ENCODE data around the gene TBC1D9B. TPM values are rescaled to one million over a fixed set of nuclear protein-coding genes. Genes with fewer than 3 reads are reported as not detected.

Gene TBC1D9B
- total and polyA plus RNA-seq, 9 of the 15 experiments (the other 6 are each of a cell fraction or from before 2014, with no cell fraction given) = 2.9 to 59.1 (median 33.5) TPM

DNA sequence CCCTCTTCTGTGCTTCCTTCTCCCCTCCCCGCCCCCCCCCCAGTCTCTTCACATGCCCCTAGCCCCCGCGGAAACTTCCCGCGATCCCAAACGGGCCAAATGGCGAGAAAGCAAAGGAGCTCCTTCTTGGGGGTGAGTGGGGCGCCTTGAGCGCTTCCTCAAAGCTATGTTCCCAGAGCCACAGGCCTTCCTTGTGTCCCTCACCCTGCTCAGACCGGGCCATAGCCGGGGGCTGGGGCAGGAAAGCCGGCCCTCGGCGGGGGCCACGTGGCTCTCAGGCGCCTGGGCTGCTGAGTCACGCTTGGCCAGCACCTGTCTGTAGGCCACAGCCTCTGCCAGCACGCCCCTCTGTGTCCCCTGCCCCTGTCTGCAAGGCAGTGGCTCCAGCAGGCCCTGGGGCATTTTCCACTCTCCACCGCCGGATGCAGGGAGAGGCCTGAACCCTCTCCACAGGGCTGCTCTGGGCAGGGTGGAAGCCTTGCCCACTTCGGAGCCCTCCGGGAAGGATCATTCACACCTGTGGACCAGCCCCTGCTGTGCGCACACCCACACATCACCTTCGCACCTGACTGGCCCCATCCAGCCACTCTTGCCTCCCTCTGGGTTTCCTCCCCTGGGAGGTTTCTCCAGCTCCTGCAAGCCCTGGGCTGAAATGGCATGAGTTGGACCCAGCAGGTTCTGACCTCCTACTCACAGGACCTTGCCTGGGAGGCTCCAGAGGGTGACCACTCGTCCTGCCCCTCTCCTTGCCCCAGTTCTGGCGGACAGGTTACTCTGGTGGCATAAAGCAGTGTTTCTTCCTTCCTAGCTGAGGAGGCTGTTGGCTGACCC, 88.2 kb downstream of the TBC1D9B start (continued):
- TF ChIP-seq, protein P1, sequence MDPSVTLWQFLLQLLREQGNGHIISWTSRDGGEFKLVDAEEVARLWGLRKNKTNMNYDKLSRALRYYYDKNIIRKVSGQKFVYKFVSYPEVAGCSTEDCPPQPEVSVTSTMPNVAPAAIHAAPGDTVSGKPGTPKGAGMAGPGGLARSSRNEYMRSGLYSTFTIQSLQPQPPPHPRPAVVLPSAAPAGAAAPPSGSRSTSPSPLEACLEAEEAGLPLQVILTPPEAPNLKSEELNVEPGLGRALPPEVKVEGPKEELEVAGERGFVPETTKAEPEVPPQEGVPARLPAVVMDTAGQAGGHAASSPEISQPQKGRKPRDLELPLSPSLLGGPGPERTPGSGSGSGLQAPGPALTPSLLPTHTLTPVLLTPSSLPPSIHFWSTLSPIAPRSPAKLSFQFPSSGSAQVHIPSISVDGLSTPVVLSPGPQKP (CRISPR knock-in tag; IDR thresholded peaks at IDR 0.05) = no peak
- no peak; the same call in 1 of the 2 replicates for TF ChIP-seq MED1 (CRISPR knock-in tag; IDR thresholded peaks at IDR 0.05; ENCODE audit: borderline replicate concordance)
- no peak for TF ChIP-seq XRCC4 (IDR thresholded peaks at IDR 0.05; ENCODE audit: extremely low read depth, insufficient read depth, insufficient read length)
- peak; percentile 55 for TF ChIP-seq ZEB2 (IDR thresholded peaks at IDR 0.05)
- TF ChIP-seq, protein P2, sequence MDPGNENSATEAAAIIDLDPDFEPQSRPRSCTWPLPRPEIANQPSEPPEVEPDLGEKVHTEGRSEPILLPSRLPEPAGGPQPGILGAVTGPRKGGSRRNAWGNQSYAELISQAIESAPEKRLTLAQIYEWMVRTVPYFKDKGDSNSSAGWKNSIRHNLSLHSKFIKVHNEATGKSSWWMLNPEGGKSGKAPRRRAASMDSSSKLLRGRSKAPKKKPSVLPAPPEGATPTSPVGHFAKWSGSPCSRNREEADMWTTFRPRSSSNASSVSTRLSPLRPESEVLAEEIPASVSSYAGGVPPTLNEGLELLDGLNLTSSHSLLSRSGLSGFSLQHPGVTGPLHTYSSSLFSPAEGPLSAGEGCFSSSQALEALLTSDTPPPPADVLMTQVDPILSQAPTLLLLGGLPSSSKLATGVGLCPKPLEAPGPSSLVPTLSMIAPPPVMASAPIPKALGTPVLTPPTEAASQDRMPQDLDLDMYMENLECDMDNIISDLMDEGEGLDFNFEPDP (CRISPR knock-in tag; IDR thresholded peaks at IDR 0.05) = 0 out of 2 replicates have a peak, but pooled peaks have one; percentile 76
- TF ChIP-seq, protein P3, sequence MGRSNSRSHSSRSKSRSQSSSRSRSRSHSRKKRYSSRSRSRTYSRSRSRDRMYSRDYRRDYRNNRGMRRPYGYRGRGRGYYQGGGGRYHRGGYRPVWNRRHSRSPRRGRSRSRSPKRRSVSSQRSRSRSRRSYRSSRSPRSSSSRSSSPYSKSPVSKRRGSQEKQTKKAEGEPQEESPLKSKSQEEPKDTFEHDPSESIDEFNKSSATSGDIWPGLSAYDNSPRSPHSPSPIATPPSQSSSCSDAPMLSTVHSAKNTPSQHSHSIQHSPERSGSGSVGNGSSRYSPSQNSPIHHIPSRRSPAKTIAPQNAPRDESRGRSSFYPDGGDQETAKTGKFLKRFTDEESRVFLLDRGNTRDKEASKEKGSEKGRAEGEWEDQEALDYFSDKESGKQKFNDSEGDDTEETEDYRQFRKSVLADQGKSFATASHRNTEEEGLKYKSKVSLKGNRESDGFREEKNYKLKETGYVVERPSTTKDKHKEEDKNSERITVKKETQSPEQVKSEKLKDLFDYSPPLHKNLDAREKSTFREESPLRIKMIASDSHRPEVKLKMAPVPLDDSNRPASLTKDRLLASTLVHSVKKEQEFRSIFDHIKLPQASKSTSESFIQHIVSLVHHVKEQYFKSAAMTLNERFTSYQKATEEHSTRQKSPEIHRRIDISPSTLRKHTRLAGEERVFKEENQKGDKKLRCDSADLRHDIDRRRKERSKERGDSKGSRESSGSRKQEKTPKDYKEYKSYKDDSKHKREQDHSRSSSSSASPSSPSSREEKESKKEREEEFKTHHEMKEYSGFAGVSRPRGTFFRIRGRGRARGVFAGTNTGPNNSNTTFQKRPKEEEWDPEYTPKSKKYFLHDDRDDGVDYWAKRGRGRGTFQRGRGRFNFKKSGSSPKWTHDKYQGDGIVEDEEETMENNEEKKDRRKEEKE (IDR thresholded peaks at IDR 0.05; ENCODE audit: borderline replicate concordance in 1 of 2, control insufficient read depth in 1 of 2, low read depth in 2 of 2, low read length in 1 of 2) = no peak
- 0 out of 2 replicates have a peak, but pooled peaks have one; percentile 36 for TF ChIP-seq PATZ1 (CRISPR knock-in tag; IDR thresholded peaks at IDR 0.05; ENCODE audit: borderline replicate concordance)
- no peak for TF ChIP-seq RFX7 (CRISPR knock-in tag; IDR thresholded peaks at IDR 0.05)
- no peak for TF ChIP-seq BRF1 (IDR thresholded peaks at IDR 0.05; ENCODE audit: borderline replicate concordance, extremely low read depth, insufficient read length)
- TF ChIP-seq ZNF79 (CRISPR knock-in tag; IDR thresholded peaks at IDR 0.05; ENCODE audit: low read depth) = peak; percentile 82
- peak; percentile 78; the same call in 1 of the 2 replicates for TF ChIP-seq ZNF197 (CRISPR knock-in tag; IDR thresholded peaks at IDR 0.05; ENCODE audit: low read depth)
- TF ChIP-seq ZNF830 (CRISPR knock-in tag; IDR thresholded peaks at IDR 0.05) = no peak
- TF ChIP-seq, protein P4, sequence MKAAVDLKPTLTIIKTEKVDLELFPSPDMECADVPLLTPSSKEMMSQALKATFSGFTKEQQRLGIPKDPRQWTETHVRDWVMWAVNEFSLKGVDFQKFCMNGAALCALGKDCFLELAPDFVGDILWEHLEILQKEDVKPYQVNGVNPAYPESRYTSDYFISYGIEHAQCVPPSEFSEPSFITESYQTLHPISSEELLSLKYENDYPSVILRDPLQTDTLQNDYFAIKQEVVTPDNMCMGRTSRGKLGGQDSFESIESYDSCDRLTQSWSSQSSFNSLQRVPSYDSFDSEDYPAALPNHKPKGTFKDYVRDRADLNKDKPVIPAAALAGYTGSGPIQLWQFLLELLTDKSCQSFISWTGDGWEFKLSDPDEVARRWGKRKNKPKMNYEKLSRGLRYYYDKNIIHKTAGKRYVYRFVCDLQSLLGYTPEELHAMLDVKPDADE (conservative IDR thresholded peaks at IDR 0.05; ENCODE audit: control insufficient read depth, low read depth, low read length) = no peak
- TF ChIP-seq, protein P5, sequence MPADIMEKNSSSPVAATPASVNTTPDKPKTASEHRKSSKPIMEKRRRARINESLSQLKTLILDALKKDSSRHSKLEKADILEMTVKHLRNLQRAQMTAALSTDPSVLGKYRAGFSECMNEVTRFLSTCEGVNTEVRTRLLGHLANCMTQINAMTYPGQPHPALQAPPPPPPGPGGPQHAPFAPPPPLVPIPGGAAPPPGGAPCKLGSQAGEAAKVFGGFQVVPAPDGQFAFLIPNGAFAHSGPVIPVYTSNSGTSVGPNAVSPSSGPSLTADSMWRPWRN (IDR thresholded peaks at IDR 0.05; ENCODE audit: low read depth) = no peak; the same call in 1 of the 2 replicates
- no peak; the same call in 1 of the 2 replicates for TF ChIP-seq PHF8 (IDR thresholded peaks at IDR 0.05; ENCODE audit: borderline replicate concordance, low read length)
- TF ChIP-seq ELF2 (CRISPR knock-in tag; IDR thresholded peaks at IDR 0.05) = peak; percentile 70; the same call in 1 of the 2 replicates

All from K562 (cell line).